Smooth muscle cell (in vitro differentiated cells): ENCODE results near the gene BDH1. TPM values are rescaled to one million over a fixed set of nuclear protein-coding genes. Genes with fewer than 3 reads are reported as not detected.

ENCODE experiments used
- DNase-seq: peaks from one replicate; lab custom pipeline; 2025; ENCODE audit not compliant: unreplicated experiment; lab: John Stamatoyannopoulos, UW
- H2AFZ ChIP-seq: fragments of 200-600 bp; sonication (generic); 2 replicates; pipeline ENCODE4 v1.6.0; 2016; ENCODE audit warnings: antibody characterized with exemption, low read depth, mild to moderate bottlenecking
- H3F3A ChIP-seq: fragments of 200-600 bp; sonication (generic); 2 replicates; pipeline ENCODE4 v1.6.0; 2017; ENCODE audit warnings: antibody characterized with exemption, low read depth
- H3K27ac ChIP-seq: fragments of 200-600 bp; sonication (generic); 2 replicates; pipeline ENCODE4 v1.5.1; 2016; ENCODE audit warnings: low read depth, mild to moderate bottlenecking
- H3K27me3 ChIP-seq: fragments of 200-600 bp; sonication (generic); 2 replicates; pipeline ENCODE4 v1.6.1; 2016; ENCODE audit warnings: low read depth, mild to moderate bottlenecking
- H3K36me3 ChIP-seq: fragments of 200-600 bp; sonication (generic); 2 replicates; pipeline ENCODE4 v1.5.1; 2016; ENCODE audit warnings: low read depth
- H3K4me1 ChIP-seq: fragments of 200-600 bp; sonication (generic); 2 replicates; pipeline ENCODE4 v1.5.1; 2016; ENCODE audit warnings: low read depth
- H3K4me2 ChIP-seq: fragments of 200-600 bp; sonication (generic); 2 replicates; pipeline ENCODE4 v1.6.0; 2016; ENCODE audit warnings: mild to moderate bottlenecking
- H3K4me3 ChIP-seq: fragments of 200-600 bp; sonication (generic); 2 replicates; pipeline ENCODE4 v1.5.1; 2016; ENCODE audit warnings: mild to moderate bottlenecking
- H3K79me2 ChIP-seq: fragments of 200-600 bp; sonication (generic); 2 replicates; pipeline ENCODE4 v1.6.0; 2016; ENCODE audit warnings: low read depth, mild to moderate bottlenecking
- H3K9ac ChIP-seq: fragments of 200-600 bp; sonication (generic); 2 replicates; pipeline ENCODE4 v1.6.0; 2016; ENCODE audit warnings: low read depth
- H3K9me3 ChIP-seq: fragments of 200-600 bp; sonication (generic); replicated peaks from 2 replicates; pipeline ENCODE4 v1.5.1; 2016; ENCODE audit warnings: low read depth
- H4K20me1 ChIP-seq: fragments of 200-600 bp; sonication (generic); 2 replicates; pipeline ENCODE4 v1.6.0; 2016; ENCODE audit warnings: low read depth
- CTCF ChIP-seq: fragments of 200-600 bp; sonication (generic); IDR thresholded peaks from 2 replicates; pipeline ENCODE4 v1.5.1; 2017; ENCODE audit warnings: borderline replicate concordance, mild to moderate bottlenecking, antibody characterized with exemption; ENCODE audit not compliant: insufficient read depth, poor library complexity, severe bottlenecking
- WGBS: methylation state at CpG from one replicate; pipeline ENCODE4 v1.1.7; 2016; ENCODE audit warnings: low lambda C conversion rate; 5-methylcytosine and 5-hydroxymethylcytosine counted together
- polyA plus RNA-seq: library from polyadenylated mRNA; unstranded; fragments of >200 nt; fragmentation: Nextera tagmentation; extraction: Ambion mirVana; gene quantifications from 2 replicates; pipeline ENCODE4 v1.2.1, GENCODE V29; 2016
- total RNA-seq: library from RNA; depleted of rRNA; stranded (reverse); fragments of >200 nt; gene quantifications from 2 replicates; pipeline ENCODE4 v1.2.3, GENCODE V29; 2014

The BDH1 gene
- total and polyA plus RNA-seq, 2 experiments from 2014 or later, result 4.0 to 7.2 TPM

GRCh38 chr3:197586181-197586580 lies 30.4 kb upstream of the BDH1 start:
- Histone ChIP-seq H4K20me1 (no peaks in the 10 kb centered on the region), H3K27me3 (no peaks in the 10 kb centered on the region), H3K4me3 (no peak overlapping the region), H3K9me3 (no peaks in the 10 kb centered on the region), H3K79me2 (no peaks in the 10 kb centered on the region), H3K4me1 (no peaks in the 10 kb centered on the region), H2AFZ (no peak overlapping the region), H3K27ac (no peak overlapping the region), H3K36me3 (no peaks in the 10 kb centered on the region), H3K4me2 (no peak overlapping the region), H3K9ac (no peak overlapping the region), H3F3A (no peaks in the 10 kb centered on the region)
- 100% methylated on average over 2 of the region's 2 CpGs for WGBS
- TF ChIP-seq CTCF, result no peak
- DNase-seq, result no peak

- Histone ChIP-seq H3K27me3 (no peaks in the 10 kb centered on the region), H3K9me3 (no peaks in the 10 kb centered on the region), H3F3A (no peaks in the 10 kb centered on the region), H3K4me1 (no peaks in the 10 kb centered on the region), H3K4me2 (no peak overlapping the region), H3K27ac (no peak overlapping the region), H4K20me1 (no peaks in the 10 kb centered on the region), H3K36me3 (no peaks in the 10 kb centered on the region), H3K4me3 (no peak overlapping the region), H2AFZ (no peak overlapping the region), H3K79me2 (no peaks in the 10 kb centered on the region), H3K9ac (no peak overlapping the region)
- TF ChIP-seq CTCF, result no peak
- DNase-seq, result no peak
- 85% methylated on average over 5 of the region's 5 CpGs for WGBS
Observed at GRCh38 chr3:197584733-197585132, 29.0 kb upstream of the BDH1 start.

GRCh38 chr3:197583371-197583770 lies 27.6 kb upstream of the BDH1 start:
- H3K9me3 ChIP-seq, result no peaks in the 10 kb centered on the region
- TF ChIP-seq CTCF, result no peak
- WGBS, result 96% methylated on average over 7 of the region's 7 CpGs

GRCh38 chr3:197580253-197580691 lies 24.5 kb upstream of the BDH1 start:
- no peak overlapping the region for H2AFZ ChIP-seq
- WGBS, result 78% methylated on average over 9 of the region's 9 CpGs
- H3K4me2 ChIP-seq, result no peak overlapping the region
- no peaks in the 10 kb centered on the region for H3K79me2 ChIP-seq
- TF ChIP-seq CTCF, result no peak
- no peaks in the 10 kb centered on the region for H3F3A ChIP-seq
- no peak overlapping the region for H3K9ac ChIP-seq
- H3K9me3 ChIP-seq, result no peaks in the 10 kb centered on the region
- H4K20me1 ChIP-seq, result no peaks in the 10 kb centered on the region
- H3K4me1 ChIP-seq, result no peaks in the 10 kb centered on the region
- no peak overlapping the region for H3K4me3 ChIP-seq
- H3K27me3 ChIP-seq, result no peaks in the 10 kb centered on the region
- H3K36me3 ChIP-seq, result no peaks in the 10 kb centered on the region
- no peak overlapping the region for H3K27ac ChIP-seq
- DNase-seq, result no peak

More at GRCh38 chr3:197583371-197583770, 27.6 kb upstream of the BDH1 start:
- Histone ChIP-seq H2AFZ (no peak overlapping the region), H3K4me3 (no peak overlapping the region), H3K4me2 (no peak overlapping the region), H3F3A (no peaks in the 10 kb centered on the region), H3K36me3 (no peaks in the 10 kb centered on the region), H4K20me1 (no peaks in the 10 kb centered on the region), H3K27ac (no peak overlapping the region), H3K4me1 (no peaks in the 10 kb centered on the region), H3K79me2 (no peaks in the 10 kb centered on the region), H3K27me3 (no peaks in the 10 kb centered on the region), H3K9ac (no peak overlapping the region)
- no peak for DNase-seq
